ENCODE data around the gene CCDC82. TPM values are rescaled to one million over a fixed set of nuclear protein-coding genes. Genes with fewer than 3 reads are reported as not detected.

The CCDC82 gene
- total and polyA plus RNA-seq, 8 donors = 12.0 to 188 (median 48.0) TPM

DNA sequence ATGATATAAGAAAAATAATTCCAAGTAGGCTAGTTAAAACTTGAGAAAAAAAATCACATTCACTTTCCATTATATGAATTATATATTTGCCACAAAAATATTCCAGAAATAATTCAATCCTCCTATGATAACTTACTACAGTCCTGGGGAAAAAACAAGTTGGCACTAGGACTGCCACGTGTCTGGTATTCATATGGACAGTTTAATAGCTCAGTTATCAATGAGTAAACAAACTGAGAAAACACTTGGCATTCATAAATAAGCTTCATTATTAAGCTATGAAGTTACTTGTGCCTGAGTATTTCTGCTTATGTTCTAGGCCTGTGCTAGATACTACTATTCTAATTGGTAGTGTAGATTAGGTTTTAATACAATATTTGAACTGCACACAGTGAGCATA lies 24.2 kb downstream of the CCDC82 start:
- no peak overlapping the region for H3K27ac ChIP-seq
- DNase-seq = no peak
- peaks cover 4 to 60% (median 47%) of the 10 kb centered on the region in 4 donors for H3K36me3 ChIP-seq
- no peak overlapping the region for H3K4me3 ChIP-seq
- WGBS, 5 donors = 29 to 68% (median 37%) methylated on average over 1 of the region's 1 CpG
- H3K27me3 ChIP-seq = no peaks in the 10 kb centered on the region
- intact Hi-C loops (cut with DNase I; ENCODE audit: low total_unique reads) = no loop called here
- H3K4me1 ChIP-seq = no peaks in the 10 kb centered on the region
- TF ChIP-seq POLR2A (IDR thresholded peaks at IDR 0.05) (no peak), EP300 (IDR thresholded peaks at IDR 0.05) (no peak), CTCF (IDR thresholded peaks at IDR 0.05) (no peak), POLR2AphosphoS5 (IDR thresholded peaks at IDR 0.05) (no peak)
- peaks cover 0 to 7% (median 0%) of the 10 kb centered on the region in 4 donors for H3K9me3 ChIP-seq

GRCh38 chr11:96361778-96362177 lies 27.9 kb downstream of the CCDC82 start:
- Histone ChIP-seq H3K4me3 (no peak overlapping the region), H3K27ac (no peak overlapping the region), H3K36me3 (peaks cover 7 to 51% (median 42%) of the 10 kb centered on the region in 4 donors), H3K27me3 (no peaks in the 10 kb centered on the region), H3K4me1 (no peaks in the 10 kb centered on the region), H3K9me3 (no peaks in the 10 kb centered on the region)
- WGBS, 5 donors = 51 to 74% (median 61%) methylated on average over 2 of the region's 2 CpGs
- intact Hi-C loops (cut with DNase I; ENCODE audit: low total_unique reads) = no loop called here
- no peak for DNase-seq
- no peak for TF ChIP-seq EP300 (IDR thresholded peaks at IDR 0.05)
- no peak for TF ChIP-seq POLR2AphosphoS5 (IDR thresholded peaks at IDR 0.05)
- TF ChIP-seq CTCF (IDR thresholded peaks at IDR 0.05) = no peak
- TF ChIP-seq POLR2A (IDR thresholded peaks at IDR 0.05) = no peak

DNA sequence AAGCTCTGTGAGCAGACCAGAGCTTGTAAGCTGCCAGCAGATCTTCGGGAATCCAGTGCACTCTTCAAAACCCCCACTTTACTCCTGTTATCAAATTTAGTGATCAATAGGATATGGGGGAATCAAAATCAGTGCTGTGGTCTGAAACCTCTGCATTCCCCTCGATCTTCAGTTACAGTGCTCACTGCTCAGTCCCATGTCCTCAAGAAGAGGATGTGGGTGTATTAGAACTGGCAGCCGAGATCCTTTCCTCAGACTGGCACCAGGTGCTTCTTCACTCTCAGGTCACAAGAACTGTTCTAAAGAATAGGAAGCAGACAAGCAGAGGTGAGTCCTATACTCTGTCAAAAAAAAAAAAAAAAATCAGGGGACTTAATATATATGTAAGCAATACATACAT lies 31.4 kb downstream of the CCDC82 start:
- intact Hi-C loops (cut with DNase I; ENCODE audit: low total_unique reads) = no loop called here
- Histone ChIP-seq H3K36me3 (peaks cover 7 to 60% (median 51%) of the 10 kb centered on the region in 4 donors), H3K9me3 (no peaks in the 10 kb centered on the region), H3K27ac (no peak overlapping the region), H3K4me3 (no peak overlapping the region), H3K4me1 (no peaks in the 10 kb centered on the region), H3K27me3 (no peaks in the 10 kb centered on the region)
- no peak for DNase-seq
- 77 to 91% (median 84%) methylated on average over 3 of the region's 3 CpGs for WGBS, 5 donors
- TF ChIP-seq POLR2AphosphoS5 (IDR thresholded peaks at IDR 0.05) (no peak), CTCF (IDR thresholded peaks at IDR 0.05) (no peak), POLR2A (IDR thresholded peaks at IDR 0.05) (no peak), EP300 (IDR thresholded peaks at IDR 0.05) (no peak)

GRCh38 chr11:96357794-96358193 lies 31.9 kb downstream of the CCDC82 start:
- intact Hi-C loops (cut with DNase I; ENCODE audit: low total_unique reads) = no loop called here

More at GRCh38 chr11:96357794-96358193, 31.9 kb downstream of the CCDC82 start:
- 83 to 100% (median 98%) methylated on average over 1 of the region's 1 CpG for WGBS, 5 donors
- Histone ChIP-seq H3K9me3 (no peaks in the 10 kb centered on the region), H3K4me1 (no peaks in the 10 kb centered on the region), H3K4me3 (no peak overlapping the region), H3K27me3 (no peaks in the 10 kb centered on the region), H3K27ac (no peak overlapping the region), H3K36me3 (peaks cover 7 to 61% (median 54%) of the 10 kb centered on the region in 4 donors)
- no peak for DNase-seq
- no peak for TF ChIP-seq POLR2A (IDR thresholded peaks at IDR 0.05)
- TF ChIP-seq EP300 (IDR thresholded peaks at IDR 0.05) = no peak
- TF ChIP-seq CTCF (IDR thresholded peaks at IDR 0.05) = no peak
- TF ChIP-seq POLR2AphosphoS5 (IDR thresholded peaks at IDR 0.05) = no peak
